ENCODE results near the gene OR14K1.
"Not testable (repeated sequence)": the region's sequence is repeated elsewhere in the genome, so short reads cannot be mapped to it uniquely, and the experiment has no call there.

Gene OR14K1

GRCh38 chr1:247742215-247742760 is 3.9 kb downstream of the OR14K1 start:
- H3K79me1 ChIP-seq (ENCODE audit: low read depth, low read length); H2BK15ac ChIP-seq (ENCODE audit: low read length); H4K8ac ChIP-seq (ENCODE audit: low read depth, low read length); H3K4me1 ChIP-seq (ENCODE audit: control insufficient read depth in 2 of 2, insufficient read depth in 1 of 2, low read depth in 1 of 2, low read length in 2 of 2); H2BK12ac ChIP-seq (ENCODE audit: low read length); H3K27ac ChIP-seq (replicated peaks; ENCODE audit: low read length); DNase-seq (ENCODE audit: low spot score); H3K14ac ChIP-seq (ENCODE audit: low read length); H3K9ac ChIP-seq (ENCODE audit: low read depth, low read length, poor library complexity); H3K4ac ChIP-seq (ENCODE audit: low read length); H3K36me3 ChIP-seq (replicated peaks in 1 of 2; ENCODE audit: control insufficient read depth in 2 of 2, insufficient read depth in 2 of 2, low read length in 2 of 2); H3K18ac ChIP-seq (ENCODE audit: low read length); H3K27me3 ChIP-seq (ENCODE audit: control insufficient read depth in 3 of 3, insufficient read depth in 3 of 3, low read depth in 1 of 3, low read length in 3 of 3); H3K4me3 ChIP-seq (ENCODE audit: low read length in 2 of 2); H2BK120ac ChIP-seq (ENCODE audit: low read depth, low read length); H3K23ac ChIP-seq (ENCODE audit: low read depth, low read length, poor library complexity); H3K4me2 ChIP-seq (ENCODE audit: insufficient read depth, low read length, poor library complexity, severe bottlenecking); H2AFZ ChIP-seq (ENCODE audit: low read length); H3K9me3 ChIP-seq (replicated peaks in 1 of 2; ENCODE audit: control insufficient read depth in 2 of 2, insufficient read depth in 1 of 2, low read depth in 1 of 2, low read length in 2 of 2); H4K91ac ChIP-seq (ENCODE audit: low read depth, low read length, poor library complexity); H2BK5ac ChIP-seq (ENCODE audit: low read length); H2AK5ac ChIP-seq (ENCODE audit: low read depth, low read length): not testable (repeated sequence)
- WGBS, 2 donors (ENCODE audit: extremely low coverage in 2 of 2, insufficient read length in 2 of 2, insufficient replicate concordance in 1 of 2) = no CpG with 5 or more reads among the region's 3 CpGs

GRCh38 chr1:247746391-247746935 is 8.0 kb downstream of the OR14K1 start:
- Histone ChIP-seq H3K4me3 (ENCODE audit: low read length in 2 of 2) (no peak overlapping the region), H2AFZ (ENCODE audit: low read length) (no peak overlapping the region), H2AK5ac (ENCODE audit: low read depth, low read length) (no peak overlapping the region), H3K9ac (ENCODE audit: low read depth, low read length, poor library complexity) (no peak overlapping the region), H3K18ac (ENCODE audit: low read length) (no peak overlapping the region), H3K4me2 (ENCODE audit: insufficient read depth, low read length, poor library complexity, severe bottlenecking) (no peak overlapping the region), H2BK5ac (ENCODE audit: low read length) (no peak overlapping the region), H4K8ac (ENCODE audit: low read depth, low read length) (no peak overlapping the region), H3K36me3 (replicated peaks in 1 of 2; ENCODE audit: control insufficient read depth in 2 of 2, insufficient read depth in 2 of 2, low read length in 2 of 2) (no peaks in the 10 kb centered on the region), H3K27ac (replicated peaks; ENCODE audit: low read length) (no peak overlapping the region), H3K23ac (ENCODE audit: low read depth, low read length, poor library complexity) (no peak overlapping the region), H3K4me1 (ENCODE audit: control insufficient read depth in 2 of 2, insufficient read depth in 1 of 2, low read depth in 1 of 2, low read length in 2 of 2) (no peaks in the 10 kb centered on the region), H3K14ac (ENCODE audit: low read length) (no peak overlapping the region), H3K4ac (ENCODE audit: low read length) (no peak overlapping the region), H4K91ac (ENCODE audit: low read depth, low read length, poor library complexity) (no peak overlapping the region), H3K27me3 (ENCODE audit: control insufficient read depth in 3 of 3, insufficient read depth in 3 of 3, low read depth in 1 of 3, low read length in 3 of 3) (no peaks in the 10 kb centered on the region), H2BK120ac (ENCODE audit: low read depth, low read length) (no peak overlapping the region), H2BK12ac (ENCODE audit: low read length) (no peak overlapping the region), H3K9me3 (replicated peaks in 1 of 2; ENCODE audit: control insufficient read depth in 2 of 2, insufficient read depth in 1 of 2, low read depth in 1 of 2, low read length in 2 of 2) (peaks cover 0 to 6% of the 10 kb centered on the region in 2 donors), H2BK15ac (ENCODE audit: low read length) (no peak overlapping the region), H3K79me1 (ENCODE audit: low read depth, low read length) (no peaks in the 10 kb centered on the region)
- no CpG with 5 or more reads among the region's 3 CpGs for WGBS, 2 donors (ENCODE audit: extremely low coverage in 2 of 2, insufficient read length in 2 of 2, insufficient replicate concordance in 1 of 2)
- DNase-seq (ENCODE audit: low spot score) = no peak

- no peak overlapping the region for H3K9ac ChIP-seq (ENCODE audit: low read depth, low read length, poor library complexity)
- no peak overlapping the region for H3K23ac ChIP-seq (ENCODE audit: low read depth, low read length, poor library complexity)
- H3K27me3 ChIP-seq (ENCODE audit: control insufficient read depth in 3 of 3, insufficient read depth in 3 of 3, low read depth in 1 of 3, low read length in 3 of 3) = no peaks in the 10 kb centered on the region
- H3K18ac ChIP-seq (ENCODE audit: low read length) = no peak overlapping the region
- H3K36me3 ChIP-seq (replicated peaks in 1 of 2; ENCODE audit: control insufficient read depth in 2 of 2, insufficient read depth in 2 of 2, low read length in 2 of 2) = no peaks in the 10 kb centered on the region
- H2BK5ac ChIP-seq (ENCODE audit: low read length) = no peak overlapping the region
- H2BK120ac ChIP-seq (ENCODE audit: low read depth, low read length) = no peak overlapping the region
- H3K4me3 ChIP-seq (ENCODE audit: low read length in 2 of 2) = no peak overlapping the region
- no peak overlapping the region for H2BK15ac ChIP-seq (ENCODE audit: low read length)
- no peak overlapping the region for H4K8ac ChIP-seq (ENCODE audit: low read depth, low read length)
- H3K27ac ChIP-seq (replicated peaks; ENCODE audit: low read length) = no peak overlapping the region
- no CpG with 5 or more reads among the region's 7 CpGs for WGBS, 2 donors (ENCODE audit: extremely low coverage in 2 of 2, insufficient read length in 2 of 2, insufficient replicate concordance in 1 of 2)
- no peak overlapping the region for H2AK5ac ChIP-seq (ENCODE audit: low read depth, low read length)
- no peak for DNase-seq (ENCODE audit: low spot score)
- no peak overlapping the region for H3K4ac ChIP-seq (ENCODE audit: low read length)
- no peaks in the 10 kb centered on the region for H3K79me1 ChIP-seq (ENCODE audit: low read depth, low read length)
- no peak overlapping the region for H4K91ac ChIP-seq (ENCODE audit: low read depth, low read length, poor library complexity)
- peaks cover 0 to 6% of the 10 kb centered on the region in 2 donors for H3K9me3 ChIP-seq (replicated peaks in 1 of 2; ENCODE audit: control insufficient read depth in 2 of 2, insufficient read depth in 1 of 2, low read depth in 1 of 2, low read length in 2 of 2)
- no peak overlapping the region for H3K14ac ChIP-seq (ENCODE audit: low read length)
- H3K4me1 ChIP-seq (ENCODE audit: control insufficient read depth in 2 of 2, insufficient read depth in 1 of 2, low read depth in 1 of 2, low read length in 2 of 2) = no peaks in the 10 kb centered on the region
- H2BK12ac ChIP-seq (ENCODE audit: low read length) = no peak overlapping the region
- H3K4me2 ChIP-seq (ENCODE audit: insufficient read depth, low read length, poor library complexity, severe bottlenecking) = no peak overlapping the region
- no peak overlapping the region for H2AFZ ChIP-seq (ENCODE audit: low read length)
Observed at GRCh38 chr1:247747616-247748015, 9.2 kb downstream of the OR14K1 start.

DNA sequence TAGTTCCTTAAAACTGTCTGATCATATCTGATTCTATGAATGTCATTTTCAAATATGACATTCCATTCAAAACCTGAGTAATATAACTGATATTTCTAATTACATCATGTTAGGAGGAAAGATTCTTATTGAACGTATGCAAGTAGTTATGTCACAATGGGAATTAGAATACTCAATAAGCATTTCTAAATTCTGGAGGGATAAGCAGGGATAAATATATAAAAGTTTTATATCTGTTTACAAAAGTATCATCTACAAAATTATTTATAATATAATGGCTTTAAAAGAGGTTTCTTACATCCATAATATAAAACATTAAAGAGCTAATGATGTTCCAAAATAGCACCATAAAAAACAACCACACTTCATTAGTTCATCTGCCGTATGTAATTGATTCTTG is 9.6 kb downstream of the OR14K1 start, which contains the start of gene OR14A2:
Gene OR14A2, minus strand, starts transcription at position 101 of the 400 bp plus-strand sequence.
- Histone ChIP-seq H3K4me2 (ENCODE audit: insufficient read depth, low read length, poor library complexity, severe bottlenecking) (no peak within 1 kb of the TSS), H2AFZ (ENCODE audit: low read length) (no peak within 1 kb of the TSS), H2BK15ac (ENCODE audit: low read length) (no peak within 1 kb of the TSS), H3K79me1 (ENCODE audit: low read depth, low read length) (no peaks in the 10 kb centered on the region), H2AK5ac (ENCODE audit: low read depth, low read length) (no peak within 1 kb of the TSS), H3K23ac (ENCODE audit: low read depth, low read length, poor library complexity) (no peak within 1 kb of the TSS), H4K91ac (ENCODE audit: low read depth, low read length, poor library complexity) (no peak within 1 kb of the TSS), H3K27ac (replicated peaks; ENCODE audit: low read length) (no peak within 1 kb of the TSS), H3K9me3 (replicated peaks in 1 of 2; ENCODE audit: control insufficient read depth in 2 of 2, insufficient read depth in 1 of 2, low read depth in 1 of 2, low read length in 2 of 2) (peaks cover 0 to 6% of the 10 kb centered on the region in 2 donors), H3K27me3 (ENCODE audit: control insufficient read depth in 3 of 3, insufficient read depth in 3 of 3, low read depth in 1 of 3, low read length in 3 of 3) (no peaks in the 10 kb centered on the region), H3K4ac (ENCODE audit: low read length) (no peak within 1 kb of the TSS), H3K4me1 (ENCODE audit: control insufficient read depth in 2 of 2, insufficient read depth in 1 of 2, low read depth in 1 of 2, low read length in 2 of 2) (no peaks in the 10 kb centered on the region), H2BK5ac (ENCODE audit: low read length) (no peak within 1 kb of the TSS), H3K18ac (ENCODE audit: low read length) (no peak within 1 kb of the TSS), H2BK120ac (ENCODE audit: low read depth, low read length) (no peak within 1 kb of the TSS), H2BK12ac (ENCODE audit: low read length) (no peak within 1 kb of the TSS), H3K9ac (ENCODE audit: low read depth, low read length, poor library complexity) (no peak within 1 kb of the TSS), H3K4me3 (ENCODE audit: low read length in 2 of 2) (no peak within 1 kb of the TSS), H4K8ac (ENCODE audit: low read depth, low read length) (no peak within 1 kb of the TSS), H3K14ac (ENCODE audit: low read length) (no peak within 1 kb of the TSS), H3K36me3 (replicated peaks in 1 of 2; ENCODE audit: control insufficient read depth in 2 of 2, insufficient read depth in 2 of 2, low read length in 2 of 2) (no peaks in the 10 kb centered on the region)
- no peak for DNase-seq (ENCODE audit: low spot score)
- no CpG with 5 or more reads among the region's 2 CpGs for WGBS, 2 donors (ENCODE audit: extremely low coverage in 2 of 2, insufficient read length in 2 of 2, insufficient replicate concordance in 1 of 2)
